Bronchial epithelial cell (primary cell): Measurements from ENCODE around the gene DUSP14. TPM values are rescaled to one million over a fixed set of nuclear protein-coding genes. Genes with fewer than 3 reads are reported as not detected.

Experiments
- DNase-seq: peaks from one replicate; pipeline ENCODE4 v3.0.0-alpha.2; 2010; ENCODE audit warnings: low read depth
- FAIRE-seq: peaks from 2 replicates; lab custom pipeline; 2011; peaks lifted over from hg19 to GRCh38; lab: Jason Lieb, UNC
- H3K27me3 ChIP-seq: 2 replicates; pipeline ENCODE4 v1.5.1; 2011; ENCODE audit warnings: low read length; ENCODE audit not compliant: control insufficient read depth, insufficient read depth
- H3K36me3 ChIP-seq: 2 replicates; pipeline ENCODE4 v1.5.1; 2011; ENCODE audit warnings: low read length; ENCODE audit not compliant: control insufficient read depth, insufficient read depth
- H3K4me3 ChIP-seq: 2 replicates; pipeline ENCODE4 v1.5.1; 2011; ENCODE audit warnings: mild to moderate bottlenecking, low read depth, low read length, control low read depth
- CTCF ChIP-seq: IDR thresholded peaks from 2 replicates; pipeline ENCODE4 v1.5.1; 2011; ENCODE audit warnings: mild to moderate bottlenecking, moderate library complexity, low read length, control low read depth, inconsistent platforms; ENCODE audit not compliant: insufficient read depth, severe bottlenecking
- total RNA-seq: library from RNA; depleted of rRNA; stranded (reverse); fragments of >200 nt; gene quantifications from 2 replicates; pipeline ENCODE4 v1.2.1, GENCODE V29; 2014

DUSP14 gene
- total RNA-seq, 1 donor from 2014 or later: 68.4 TPM

- FAIRE-seq (no peak), DNase-seq (no peak)
- Histone ChIP-seq H3K27me3 (no peaks in the 10 kb centered on the region), H3K4me3 (no peak overlapping the region), H3K36me3 (peaks cover 1% of the 10 kb centered on the region)
- no peak for TF ChIP-seq CTCF
Measured at GRCh38 chr17:37458805-37459204, 30.9 kb upstream of the DUSP14 start.

DNA sequence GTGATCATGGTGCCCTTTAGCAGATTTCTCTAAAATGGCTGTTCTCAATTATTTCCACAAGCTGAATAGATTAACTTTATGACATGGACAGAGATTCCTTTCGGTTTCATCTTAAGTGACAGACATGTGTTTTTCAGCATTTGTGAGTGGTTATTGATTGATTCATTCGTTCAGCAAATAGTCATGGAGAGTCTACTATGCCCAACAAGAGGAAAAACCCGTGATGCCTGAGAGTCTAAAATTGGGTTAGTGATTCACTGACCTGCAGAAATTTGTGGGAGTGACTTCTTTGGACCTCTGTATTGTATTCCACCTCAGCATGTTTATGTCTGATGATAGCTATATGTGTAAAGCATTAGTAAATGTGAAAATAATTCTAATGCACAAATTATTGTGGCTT lies 28.0 kb upstream of the DUSP14 start:
- Histone ChIP-seq H3K27me3 (no peaks in the 10 kb centered on the region), H3K4me3 (no peak overlapping the region), H3K36me3 (no peaks in the 10 kb centered on the region)
- no peak for TF ChIP-seq CTCF
- DNase-seq (no peak), FAIRE-seq (no peak)

DNA sequence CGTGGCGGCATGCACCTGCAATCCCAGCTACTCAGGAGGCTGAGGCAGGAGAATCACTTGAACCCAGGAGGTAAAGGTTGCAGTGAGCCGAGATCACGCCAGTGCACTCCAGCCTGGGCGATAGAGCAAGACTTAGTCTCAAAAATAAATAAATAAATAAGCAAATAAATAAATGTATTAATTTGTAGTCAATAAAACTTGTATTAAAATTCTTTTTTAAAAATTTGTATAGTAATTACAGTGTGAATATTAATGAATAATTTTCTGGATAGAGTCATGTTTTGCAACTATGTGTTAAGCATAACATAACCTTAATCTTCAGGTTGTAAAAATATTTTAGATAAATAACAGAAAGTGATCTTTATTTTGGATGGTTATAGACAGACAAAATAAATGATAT lies 27.2 kb upstream of the DUSP14 start:
- no peak for TF ChIP-seq CTCF
- Histone ChIP-seq H3K36me3 (no peaks in the 10 kb centered on the region), H3K4me3 (no peak overlapping the region), H3K27me3 (no peaks in the 10 kb centered on the region)
- no peak for DNase-seq
- no peak for FAIRE-seq

DNA sequence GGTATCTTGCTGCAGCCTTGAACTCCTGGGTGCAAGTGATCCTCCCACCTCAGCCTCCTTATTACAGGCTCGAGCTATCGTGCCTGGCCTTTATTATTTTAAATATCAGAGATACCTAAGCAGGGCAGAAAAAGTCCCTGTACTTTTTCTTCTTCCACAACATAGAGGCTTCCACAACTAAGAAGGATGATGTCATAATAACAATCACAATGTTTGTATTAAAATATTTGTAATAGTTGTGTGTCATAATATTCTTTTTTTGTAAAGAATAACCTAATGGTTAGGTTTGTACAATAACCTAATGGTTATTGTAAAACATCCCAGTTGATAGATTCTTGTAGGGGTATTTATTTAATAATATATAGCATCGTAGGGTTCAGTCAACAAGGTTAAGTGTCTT lies 26.7 kb upstream of the DUSP14 start:
- TF ChIP-seq CTCF: no peak
- Histone ChIP-seq H3K4me3 (no peak overlapping the region), H3K36me3 (no peaks in the 10 kb centered on the region), H3K27me3 (no peaks in the 10 kb centered on the region)
- no peak for DNase-seq
- no peak for FAIRE-seq

GRCh38 chr17:37465069-37465616 lies 24.5 kb upstream of the DUSP14 start:
- no peak for TF ChIP-seq CTCF
- Histone ChIP-seq H3K36me3 (peaks cover under 1% of the 10 kb centered on the region), H3K27me3 (no peaks in the 10 kb centered on the region), H3K4me3 (no peak overlapping the region)
- DNase-seq (peak; percentile 88), FAIRE-seq (no peak)

DNA sequence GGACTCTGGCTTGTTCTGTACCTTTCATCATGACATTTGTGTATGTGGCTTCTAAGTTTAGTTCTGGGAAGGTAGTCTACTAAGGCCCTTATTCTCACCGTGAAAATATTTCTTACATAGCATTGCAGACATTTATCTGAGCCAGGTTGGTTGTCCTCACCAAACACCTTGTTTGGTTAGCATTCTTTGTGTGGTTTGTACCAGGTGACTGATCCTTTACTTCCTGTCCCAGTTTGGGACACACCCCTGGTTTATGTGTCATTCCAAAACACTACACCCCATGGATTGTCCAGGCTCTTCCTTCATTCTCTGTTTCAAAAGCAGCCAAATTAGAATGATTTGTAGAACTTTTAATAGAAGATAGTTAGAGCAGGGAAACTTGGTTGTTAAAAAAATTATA lies 23.2 kb upstream of the DUSP14 start:
- FAIRE-seq (no peak), DNase-seq (peak; percentile 84)
- H3K27me3 ChIP-seq: no peaks in the 10 kb centered on the region
- no peak overlapping the region for H3K4me3 ChIP-seq
- H3K36me3 ChIP-seq: peaks cover 3% of the 10 kb centered on the region
- TF ChIP-seq CTCF: no peak
